ENCODE data around the gene SPDYE4.

SPDYE4 gene

GRCh38 chr17:8746501-8747236, 11.7 kb downstream of the SPDYE4 start:
- H3K4me1 ChIP-seq (ENCODE audit: low read length): peaks cover 4% of the 10 kb centered on the region; the same call in 1 of the 2 replicates
- H4K20me1 ChIP-seq (ENCODE audit: insufficient read depth, low read length): no peaks in the 10 kb centered on the region
- peak overlapping the region; percentile 93 for H3K4me3 ChIP-seq (ENCODE audit: low read length)
- H3K27me3 ChIP-seq (ENCODE audit: low read depth, low read length): peaks cover 11% of the 10 kb centered on the region; the same call in 1 of the 2 replicates
- no peaks in the 10 kb centered on the region for H3K36me3 ChIP-seq (replicated peaks; ENCODE audit: low read depth, low read length)
- no peaks in the 10 kb centered on the region for H3K79me2 ChIP-seq (ENCODE audit: low read length)
- H3K4me2 ChIP-seq (ENCODE audit: low read length): peak overlapping the region; percentile 93
- peak overlapping the region; percentile 69 for H2AFZ ChIP-seq (ENCODE audit: low read depth, low read length)
- H3K9ac ChIP-seq (ENCODE audit: low read length): peak overlapping the region; percentile 55
- H3K9me3 ChIP-seq (ENCODE audit: insufficient read depth, low read length): no peaks in the 10 kb centered on the region
- TF ChIP-seq CTCF (IDR thresholded peaks at IDR 0.05; ENCODE audit: low read depth, low read length) (no peak), EZH2phosphoT487 (IDR thresholded peaks at IDR 0.05; ENCODE audit: low read depth) (no peak)
- no peak overlapping the region for H3K27ac ChIP-seq (ENCODE audit: low read length)

DNA sequence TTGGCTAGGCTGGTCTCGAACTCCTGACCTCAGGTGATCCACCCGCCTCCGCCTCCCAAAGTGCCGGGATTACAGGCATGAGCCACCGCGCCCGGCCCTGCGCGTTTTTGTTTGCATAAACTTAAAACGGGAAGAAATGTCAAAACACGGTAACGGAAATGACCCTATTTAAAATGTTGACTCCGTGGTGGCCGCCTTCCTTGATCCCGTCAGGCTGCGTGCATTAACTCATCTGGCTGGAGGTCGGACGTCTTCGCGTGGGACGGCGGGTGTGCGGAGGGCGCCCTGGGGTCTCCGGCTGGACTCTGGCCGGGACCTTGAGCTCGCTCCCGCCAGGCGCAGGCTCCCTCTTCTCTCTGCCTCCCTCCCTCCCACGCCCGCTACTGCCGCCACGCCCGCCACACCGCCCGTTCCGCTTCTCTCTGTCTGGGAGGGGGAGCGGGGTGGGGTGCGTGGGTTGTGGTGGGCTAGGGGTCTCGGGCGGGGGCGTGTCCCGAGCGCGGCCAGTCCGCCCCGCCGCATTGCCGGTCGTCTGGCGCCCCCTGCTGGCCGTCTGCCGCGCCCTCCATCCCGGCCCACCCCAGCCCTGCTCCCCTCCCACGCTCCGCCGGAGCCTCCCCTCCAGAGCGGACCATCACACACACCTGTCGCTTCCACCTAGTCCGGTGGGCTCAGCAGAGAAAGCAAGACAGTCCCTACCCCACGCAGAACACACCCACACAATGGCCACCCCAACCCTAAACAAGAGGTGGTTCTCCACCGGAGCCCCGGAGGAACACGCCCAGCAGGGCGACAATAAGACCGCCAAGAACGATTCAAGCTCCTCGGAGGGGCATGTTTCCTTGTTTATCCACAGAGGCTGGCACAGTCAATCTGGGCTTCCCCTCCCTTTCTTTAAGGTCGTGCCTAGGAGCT, 12.5 kb downstream of the SPDYE4 start:
- H3K79me2 ChIP-seq (ENCODE audit: low read length): no peaks in the 10 kb centered on the region
- H3K9me3 ChIP-seq (ENCODE audit: insufficient read depth, low read length): no peaks in the 10 kb centered on the region
- H3K4me3 ChIP-seq (ENCODE audit: low read length): peak overlapping the region; percentile 93
- no peaks in the 10 kb centered on the region for H4K20me1 ChIP-seq (ENCODE audit: insufficient read depth, low read length)
- peaks cover 11% of the 10 kb centered on the region; the same call in 1 of the 2 replicates for H3K27me3 ChIP-seq (ENCODE audit: low read depth, low read length)
- peak overlapping the region; percentile 56 for H3K9ac ChIP-seq (ENCODE audit: low read length)
- H2AFZ ChIP-seq (ENCODE audit: low read depth, low read length): peak overlapping the region; percentile 69
- TF ChIP-seq EZH2phosphoT487 (IDR thresholded peaks at IDR 0.05; ENCODE audit: low read depth): no peak
- peak; percentile 68 for TF ChIP-seq CTCF (IDR thresholded peaks at IDR 0.05; ENCODE audit: low read depth, low read length)
- no peaks in the 10 kb centered on the region for H3K36me3 ChIP-seq (replicated peaks; ENCODE audit: low read depth, low read length)
- H3K27ac ChIP-seq (ENCODE audit: low read length): peak overlapping the region; percentile 22
- peak overlapping the region; percentile 93 for H3K4me2 ChIP-seq (ENCODE audit: low read length)
- H3K4me1 ChIP-seq (ENCODE audit: low read length): peaks cover 4% of the 10 kb centered on the region; the same call in 1 of the 2 replicates

DNA sequence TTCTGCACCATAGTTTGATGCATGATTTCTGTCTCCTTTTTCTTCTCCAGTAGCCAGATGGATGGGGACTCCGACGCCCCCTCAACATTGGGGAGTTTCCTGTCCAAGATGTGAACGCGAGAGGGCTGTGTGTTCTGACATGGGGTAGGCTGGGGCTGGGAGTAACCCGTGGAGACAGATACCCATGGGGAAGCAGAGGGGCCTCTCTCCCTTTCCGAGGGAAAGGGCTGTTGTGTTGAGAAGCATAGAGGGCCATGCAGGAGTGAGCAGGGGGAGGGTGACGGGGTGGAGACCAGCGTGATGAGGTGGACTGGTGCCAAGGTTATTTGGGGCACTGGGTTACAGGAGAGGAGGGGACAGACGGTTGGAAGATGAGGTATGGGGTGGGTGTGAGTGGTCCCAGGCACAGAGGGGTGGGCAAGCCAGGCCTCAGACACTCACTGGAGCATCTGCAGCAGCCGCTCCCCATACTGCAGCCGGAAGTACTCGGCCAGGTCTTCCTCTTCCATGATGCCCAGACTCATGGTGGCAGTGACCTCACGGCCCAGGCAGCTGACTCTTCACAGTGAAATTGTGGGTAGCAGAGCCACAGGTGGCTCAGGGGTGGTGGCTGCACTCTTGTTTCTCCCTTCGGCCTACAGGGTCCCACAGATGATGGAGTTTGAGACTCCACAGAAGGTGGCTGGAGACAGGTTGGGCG, 14.1 kb downstream of the SPDYE4 start:
- H3K9ac ChIP-seq (ENCODE audit: low read length): no peak overlapping the region
- H3K4me3 ChIP-seq (ENCODE audit: low read length): peak overlapping the region; percentile 93; the same call in 1 of the 2 replicates
- no peak overlapping the region for H3K4me2 ChIP-seq (ENCODE audit: low read length)
- H3K36me3 ChIP-seq (replicated peaks; ENCODE audit: low read depth, low read length): no peaks in the 10 kb centered on the region
- H3K9me3 ChIP-seq (ENCODE audit: insufficient read depth, low read length): no peaks in the 10 kb centered on the region
- no peak for TF ChIP-seq EZH2phosphoT487 (IDR thresholded peaks at IDR 0.05; ENCODE audit: low read depth)
- no peak for TF ChIP-seq CTCF (IDR thresholded peaks at IDR 0.05; ENCODE audit: low read depth, low read length)
- H3K27me3 ChIP-seq (ENCODE audit: low read depth, low read length): peaks cover 11% of the 10 kb centered on the region; the same call in 1 of the 2 replicates
- no peak overlapping the region for H3K27ac ChIP-seq (ENCODE audit: low read length)
- peak overlapping the region; percentile 61; the same call in 1 of the 2 replicates for H2AFZ ChIP-seq (ENCODE audit: low read depth, low read length)
- no peaks in the 10 kb centered on the region for H4K20me1 ChIP-seq (ENCODE audit: insufficient read depth, low read length)
- no peaks in the 10 kb centered on the region for H3K79me2 ChIP-seq (ENCODE audit: low read length)
- peaks cover 8% of the 10 kb centered on the region; the same call in 1 of the 2 replicates for H3K4me1 ChIP-seq (ENCODE audit: low read length)
